GM12878 (cell line): Measurements from ENCODE around the gene SCAMP4.

ENCODE experiments used
- CTCF ChIP-seq, 3 experiments: IDR thresholded peaks in 2 of 3; conservative IDR thresholded peaks in 1 of 3; 2 replicates each; pipeline ENCODE4 v1.5.1; 2011; ENCODE audit warnings: low read depth in 3 of 3, low read length in 3 of 3, mild to moderate bottlenecking in 3 of 3, control low read depth in 2 of 3, moderate library complexity in 2 of 3, inconsistent platforms in 1 of 3, mixed read lengths in 1 of 3; ENCODE audit not compliant: control insufficient read depth in 2 of 3, insufficient read depth in 1 of 3; ENCODE audit errors: extremely low read depth in 1 of 3
- NKRF ChIP-seq: fragments of 450-650 bp; conservative IDR thresholded peaks from 2 replicates; pipeline ENCODE4 v1.6.1; 2017; ENCODE audit warnings: mild to moderate bottlenecking, moderate library complexity
- ZBTB33 ChIP-seq: fragments of 450-650 bp; IDR thresholded peaks from 2 replicates; pipeline ENCODE4 v1.6.1; 2017; ENCODE audit warnings: mild to moderate bottlenecking

GRCh38 chr19:1922803-1923202 lies 17.6 kb downstream of the SCAMP4 start:
- TF ChIP-seq CTCF (IDR thresholded peaks at IDR 0.05 in 2 of 3, conservative IDR thresholded peaks at IDR 0.05 in 1 of 3; ENCODE audit: control insufficient read depth in 2 of 3, extremely low read depth in 1 of 3, insufficient read depth in 1 of 3, low read depth in 3 of 3, low read length in 3 of 3) (no peak), NKRF (no peak), ZBTB33 (no peak)
